Loucy (cell line): ENCODE measurements around the gene TP73.

ENCODE experiments used
- H2AFZ ChIP-seq: fragments of 200-600 bp; sonication (generic); 2 replicates; pipeline ENCODE4 v1.6.0; 2016; ENCODE audit warnings: antibody characterized with exemption, mild to moderate bottlenecking, low read length, moderate library complexity
- H3F3A ChIP-seq: fragments of 200-600 bp; 2 replicates; pipeline ENCODE4 v1.6.0; 2016; ENCODE audit warnings: antibody characterized with exemption, low read depth, mild to moderate bottlenecking
- H3K27me3 ChIP-seq: fragments of 200-600 bp; sonication (generic); 2 replicates; pipeline ENCODE4 v1.6.1; 2014; ENCODE audit warnings: low read length, mild to moderate bottlenecking; ENCODE audit not compliant: insufficient read depth, poor library complexity, severe bottlenecking
- H3K36me3 ChIP-seq: fragments of 200-600 bp; sonication (generic); 2 replicates; pipeline ENCODE4 v1.6.1; 2016; ENCODE audit warnings: low read length; ENCODE audit not compliant: insufficient read depth
- H3K4me1 ChIP-seq: fragments of 200-600 bp; sonication (generic); 2 replicates; pipeline ENCODE4 v1.5.1; 2014; ENCODE audit warnings: low read length, mild to moderate bottlenecking; ENCODE audit not compliant: insufficient read depth, poor library complexity, severe bottlenecking
- H3K4me2 ChIP-seq: fragments of 200-600 bp; sonication (generic); 2 replicates; pipeline ENCODE4 v1.6.0; 2014; ENCODE audit warnings: antibody characterized with exemption, low read length, low read depth, mild to moderate bottlenecking; ENCODE audit not compliant: poor library complexity, severe bottlenecking
- H3K4me3 ChIP-seq: fragments of 200-600 bp; sonication (generic); 2 replicates; pipeline ENCODE4 v1.5.1; 2014; ENCODE audit warnings: low read length, mild to moderate bottlenecking, mixed read lengths; ENCODE audit not compliant: poor library complexity, severe bottlenecking
- H3K79me2 ChIP-seq: fragments of 200-600 bp; sonication (generic); 2 replicates; pipeline ENCODE4 v1.6.1; 2014; ENCODE audit warnings: low read length; ENCODE audit not compliant: insufficient read depth
- H3K9ac ChIP-seq: fragments of 200-600 bp; sonication (generic); 2 replicates; pipeline ENCODE4 v1.6.0; 2014; ENCODE audit warnings: mild to moderate bottlenecking, low read depth, low read length, moderate library complexity; ENCODE audit not compliant: poor library complexity, severe bottlenecking
- H3K9me2 ChIP-seq: fragments of 200-600 bp; sonication (generic); replicated peaks from 2 replicates; pipeline ENCODE4 v1.6.1; 2016; ENCODE audit warnings: low read depth, low read length, mixed read lengths
- H3K9me3 ChIP-seq: fragments of 200-600 bp; sonication (generic); 2 replicates; pipeline ENCODE4 v1.6.1; 2014; ENCODE audit warnings: mild to moderate bottlenecking, antibody characterized with exemption, low read length, low read depth; ENCODE audit not compliant: insufficient read depth
- H4K20me1 ChIP-seq: fragments of 200-600 bp; sonication (generic); 2 replicates; pipeline ENCODE4 v1.6.0; 2014; ENCODE audit warnings: antibody characterized with exemption, low read length, mild to moderate bottlenecking; ENCODE audit not compliant: insufficient read depth, poor library complexity, severe bottlenecking
- CTCF ChIP-seq: fragments of 200-600 bp; sonication (generic); conservative IDR thresholded peaks from 2 replicates; pipeline ENCODE4 v1.5.1; 2014; ENCODE audit warnings: mild to moderate bottlenecking, antibody characterized with exemption, low read length
- EZH2phosphoT487 ChIP-seq: fragments of 200-600 bp; IDR thresholded peaks from 2 replicates; pipeline ENCODE4 v1.6.1; 2018; ENCODE audit warnings: antibody characterized with exemption, mild to moderate bottlenecking, moderate library complexity, borderline replicate concordance

The TP73 gene

GRCh38 chr1:3743421-3743820, 91.1 kb downstream of the TP73 start:
- H3K9me3 ChIP-seq = no peaks in the 10 kb centered on the region
- TF ChIP-seq CTCF = no peak
- no peak for TF ChIP-seq EZH2phosphoT487
- no peaks in the 10 kb centered on the region for H3K36me3 ChIP-seq

GRCh38 chr1:3743826-3744225, 91.5 kb downstream of the TP73 start:
- Histone ChIP-seq H3K36me3 (no peaks in the 10 kb centered on the region), H2AFZ (no peak overlapping the region), H3K9me3 (no peaks in the 10 kb centered on the region), H3K9me2 (no peaks in the 10 kb centered on the region), H3F3A (no peaks in the 10 kb centered on the region), H3K4me2 (no peak overlapping the region), H3K79me2 (no peaks in the 10 kb centered on the region), H3K27me3 (no peaks in the 10 kb centered on the region), H4K20me1 (no peaks in the 10 kb centered on the region), H3K4me1 (no peaks in the 10 kb centered on the region), H3K4me3 (no peak overlapping the region), H3K9ac (no peak overlapping the region)
- TF ChIP-seq EZH2phosphoT487 (no peak), CTCF (no peak)

More at GRCh38 chr1:3743421-3743820, 91.1 kb downstream of the TP73 start:
- no peak overlapping the region for H3K9ac ChIP-seq
- no peak overlapping the region for H2AFZ ChIP-seq
- H3K4me3 ChIP-seq = no peak overlapping the region
- no peaks in the 10 kb centered on the region for H3K79me2 ChIP-seq
- no peaks in the 10 kb centered on the region for H3F3A ChIP-seq
- no peaks in the 10 kb centered on the region for H4K20me1 ChIP-seq
- no peaks in the 10 kb centered on the region for H3K4me1 ChIP-seq
- no peak overlapping the region for H3K4me2 ChIP-seq
- no peaks in the 10 kb centered on the region for H3K9me2 ChIP-seq
- no peaks in the 10 kb centered on the region for H3K27me3 ChIP-seq

- H3K4me2 ChIP-seq = no peak overlapping the region
- no peaks in the 10 kb centered on the region for H3K4me1 ChIP-seq
- H2AFZ ChIP-seq = no peak overlapping the region
- no peaks in the 10 kb centered on the region for H3F3A ChIP-seq
- H3K79me2 ChIP-seq = no peaks in the 10 kb centered on the region
- H3K9me3 ChIP-seq = no peaks in the 10 kb centered on the region
- H3K27me3 ChIP-seq = no peaks in the 10 kb centered on the region
- TF ChIP-seq EZH2phosphoT487 (no peak), CTCF (no peak)
- no peaks in the 10 kb centered on the region for H3K9me2 ChIP-seq
- no peaks in the 10 kb centered on the region for H3K36me3 ChIP-seq
- H3K4me3 ChIP-seq = no peak overlapping the region
- H3K9ac ChIP-seq = no peak overlapping the region
- no peaks in the 10 kb centered on the region for H4K20me1 ChIP-seq
These were observed 92.3 kb downstream of the TP73 start for GRCh38 chr1:3744646-3745045.
